Progenitor cell of endocrine pancreas (in vitro differentiated cells): ENCODE data around the gene EFTUD2. TPM values are rescaled to one million over a fixed set of nuclear protein-coding genes. Genes with fewer than 3 reads are reported as not detected.
"Not testable (repeated sequence)": the region's sequence is repeated elsewhere in the genome, so short reads cannot be mapped to it uniquely, and the experiment has no call there.

Experiments used
- DNase-seq: peaks from one replicate; pipeline ENCODE4 v3.0.0; 2021; ENCODE audit warnings: low spot score; ENCODE audit not compliant: unreplicated experiment
- H3K27ac Mint-ChIP-seq: 2 replicates; pipeline ENCODE4 v1.8.0; 2021; ENCODE audit warnings: mild to moderate bottlenecking, moderate library complexity, mixed read lengths
- H3K27me3 Mint-ChIP-seq: 2 replicates; pipeline ENCODE4 v1.8.0; 2021; ENCODE audit warnings: mixed read lengths
- H3K36me3 Mint-ChIP-seq: 2 replicates; pipeline ENCODE4 v1.8.0; 2022; ENCODE audit warnings: mixed read lengths; ENCODE audit not compliant: insufficient read depth
- H3K4me1 Mint-ChIP-seq: 2 replicates; pipeline ENCODE4 v1.8.0; 2021; ENCODE audit warnings: low read depth, mixed read lengths
- H3K4me3 Mint-ChIP-seq: 2 replicates; pipeline ENCODE4 v1.8.0; 2021; ENCODE audit warnings: low read depth, mild to moderate bottlenecking, moderate library complexity, mixed read lengths
- H3K9me3 Mint-ChIP-seq: 2 replicates; pipeline ENCODE4 v1.8.0; 2021; ENCODE audit warnings: low read depth, mixed read lengths
- CTCF ChIP-seq: fragments of 200-600 bp; sonication (generic); IDR thresholded peaks from one replicate; pipeline ENCODE4 v1.5.0; 2021; ENCODE audit warnings: antibody characterized with exemption, mild to moderate bottlenecking; ENCODE audit not compliant: unreplicated experiment
- long read RNA-seq: library from polyadenylated mRNA; unstranded; transcript quantifications from one replicate; pipeline ENCODE4 v2.0.0, GENCODE V29; 2020
- total RNA-seq: library from RNA; stranded (reverse); gene quantifications from 2 replicates; pipeline ENCODE4 v1.2.1, GENCODE V29; 2021

The EFTUD2 gene
- total RNA-seq, result 127 and 133 TPM in 2 replicates
- long read RNA-seq, full-length matches to known transcripts, result 765 of 961 reads
- long read RNA-seq, partial matches to known transcripts, result 131 of 961 reads
- long read RNA-seq, other reads (novel, unspliced or antisense), result 65 of 961 reads

GRCh38 chr17:44899074-44899782, at the start of gene EFTUD2:
Gene EFTUD2 (minus strand): TSS chr17:44899445. CDS start chr17:44894521, 4,924 bp downstream.
- no peak for TF ChIP-seq CTCF
- Mint-ChIP-seq H3K9me3 (no peaks in the 10 kb centered on the region), H3K27me3 (no peaks in the 10 kb centered on the region), H3K36me3 (peaks cover 1% of the 10 kb centered on the region), H3K4me1 (peaks cover 14% of the 10 kb centered on the region), H3K4me3 (peak within 1 kb of the TSS; percentile 88), H3K27ac (peak within 1 kb of the TSS; percentile 100)
- peak; percentile 82 for DNase-seq

GRCh38 chr17:44948315-44948795, 49.1 kb upstream of the EFTUD2 start:
- Mint-ChIP-seq H3K27me3 (peaks cover 15% of the 10 kb centered on the region), H3K4me3 (peak overlapping the region; percentile 89), H3K4me1 (peaks cover 10% of the 10 kb centered on the region), H3K36me3 (no peaks in the 10 kb centered on the region), H3K9me3 (no peaks in the 10 kb centered on the region), H3K27ac (no peak overlapping the region)
- no peak for DNase-seq
- no peak for TF ChIP-seq CTCF

DNA sequence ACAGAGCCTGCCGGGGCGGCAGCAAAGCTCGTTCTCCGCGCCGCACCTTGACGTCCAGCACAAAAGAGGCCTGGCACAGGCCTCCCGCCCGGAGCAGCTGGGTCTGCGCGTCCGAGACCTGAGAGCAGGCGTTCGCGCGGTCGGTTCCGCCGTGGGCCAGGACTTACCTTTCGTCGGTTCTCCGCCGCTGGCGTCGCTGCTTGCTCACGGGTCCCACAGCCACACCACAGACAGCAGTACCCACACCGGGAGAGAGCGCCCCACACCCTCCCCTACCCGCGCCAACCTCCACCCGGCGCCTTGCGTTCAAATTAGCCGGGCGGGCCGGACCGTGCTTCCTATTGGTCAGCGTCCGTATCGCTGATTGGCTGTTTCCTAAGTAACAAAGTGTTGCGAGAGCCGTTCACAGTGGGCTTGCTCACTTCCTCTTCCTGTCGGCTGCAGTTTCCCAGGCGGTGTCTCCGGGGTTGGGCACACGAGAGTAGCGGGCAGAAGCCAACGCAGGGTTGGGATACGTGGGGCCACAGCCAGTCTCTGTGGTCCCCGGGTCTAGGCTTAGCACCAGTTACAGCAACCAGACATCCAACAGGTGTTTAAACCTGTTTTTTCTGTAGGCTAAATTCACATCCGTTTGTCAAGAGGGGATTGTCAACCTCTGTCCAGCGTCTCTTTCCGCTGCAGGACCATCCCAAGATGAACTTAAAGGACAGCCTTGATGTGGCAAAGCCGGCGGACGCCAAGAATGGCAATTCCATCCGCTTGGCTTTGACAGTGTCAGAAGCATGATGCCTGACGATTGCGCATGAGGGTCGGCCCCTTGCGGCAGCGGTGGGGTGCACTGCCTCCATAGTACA, 48.4 kb upstream of the EFTUD2 start, which contains the start of gene KIF18B:
Gene KIF18B, minus strand, starts transcription at position 313 of the 854 bp plus-strand sequence. CDS start 11,429 bp downstream, outside the sequence.
- peak; percentile 68 for DNase-seq
- H3K4me3 Mint-ChIP-seq, result peak within 1 kb of the TSS; percentile 89

GRCh38 chr17:44945652-44946051, 46.4 kb upstream of the EFTUD2 start:
- peaks cover 12% of the 10 kb centered on the region for H3K4me1 Mint-ChIP-seq
- H3K9me3 Mint-ChIP-seq, H3K4me3 Mint-ChIP-seq, H3K36me3 Mint-ChIP-seq, H3K27me3 Mint-ChIP-seq, DNase-seq, H3K27ac Mint-ChIP-seq: not testable (repeated sequence)

More for the DNA sequence above, 48.4 kb upstream of the EFTUD2 start, which contains the start of gene KIF18B:
- no peaks in the 10 kb centered on the region for H3K9me3 Mint-ChIP-seq
- H3K27ac Mint-ChIP-seq, result peak within 1 kb of the TSS; percentile 86
- no peaks in the 10 kb centered on the region for H3K36me3 Mint-ChIP-seq
- TF ChIP-seq CTCF, result no peak
- H3K4me1 Mint-ChIP-seq, result peaks cover 10% of the 10 kb centered on the region
- peaks cover 9% of the 10 kb centered on the region for H3K27me3 Mint-ChIP-seq

DNA sequence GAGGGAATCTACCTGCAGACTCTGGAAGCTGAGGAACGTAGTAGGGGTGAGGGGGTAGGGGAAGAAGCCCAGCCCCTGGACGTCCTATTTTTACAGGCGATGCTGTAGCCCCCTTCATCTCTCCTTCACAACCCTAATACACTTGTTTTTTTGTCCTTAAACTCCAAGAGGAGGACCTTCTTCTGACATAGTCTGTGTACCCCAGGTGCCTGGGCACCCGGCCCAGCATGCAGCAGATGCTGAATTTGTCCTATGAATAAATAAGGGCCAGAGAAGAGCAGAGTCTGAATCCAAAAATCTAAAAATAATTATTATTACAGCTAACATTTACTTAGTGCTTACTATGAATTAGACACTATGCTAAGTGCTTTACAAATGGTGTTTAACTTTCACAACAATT, 43.2 kb upstream of the EFTUD2 start:
- Mint-ChIP-seq H3K4me3 (no peak overlapping the region), H3K36me3 (peaks cover 10% of the 10 kb centered on the region)

More for the DNA sequence above, 43.2 kb upstream of the EFTUD2 start:
- Mint-ChIP-seq H3K4me1 (peaks cover 16% of the 10 kb centered on the region), H3K27me3 (no peaks in the 10 kb centered on the region), H3K27ac (no peak overlapping the region), H3K9me3 (no peaks in the 10 kb centered on the region)
- TF ChIP-seq CTCF, result no peak
- DNase-seq, result no peak
